Measurements from ENCODE around the gene CPSF4L. TPM values are rescaled to one million over a fixed set of nuclear protein-coding genes. Genes with fewer than 3 reads are reported as not detected.

Gene CPSF4L
- polyA plus RNA-seq, 1 of the 3 experiments (the other 2 are of a cell fraction), result 0.10 TPM

DNA sequence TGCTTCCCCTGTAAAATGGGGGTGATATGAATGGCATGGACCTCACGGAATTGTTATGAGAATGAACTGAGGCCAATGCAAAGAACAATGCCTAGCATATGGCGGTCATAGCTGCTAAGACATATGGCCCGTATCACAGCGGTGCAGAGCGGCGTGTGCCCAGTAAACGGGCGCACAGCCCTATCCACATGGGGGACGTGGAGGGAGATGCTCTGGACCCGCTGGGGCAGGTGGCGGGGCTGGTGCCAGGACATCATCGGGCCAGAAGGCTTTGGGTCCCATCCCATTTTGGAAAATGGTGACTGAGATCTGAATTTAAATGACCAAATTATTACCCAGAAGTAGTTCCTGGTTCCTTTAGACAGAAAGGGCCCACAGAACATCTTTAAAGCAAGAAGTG is 18.5 kb upstream of the CPSF4L start:
- no peaks in the 10 kb centered on the region for H3K9me2 ChIP-seq
- H2AFZ ChIP-seq (ENCODE audit: low read depth), result no peak overlapping the region
- H3K27me3 ChIP-seq (ENCODE audit: insufficient read depth), result no peaks in the 10 kb centered on the region
- CTCF ChIA-PET, result interaction anchor here (1.1 to 4.8 kb wide), 6 partner anchors 10 to 89 kb away, joined by 3 to 30 read pairs (median 10); partner anchors contain the start of gene CPSF4L
- H3K36me3 ChIP-seq (replicated peaks in 1 of 2; ENCODE audit: control insufficient read depth in 1 of 2, insufficient read depth in 2 of 2, low read length in 1 of 2), result peaks cover 5 to 9% of the 10 kb centered on the region in 2 experiments
- peaks cover 15% of the 10 kb centered on the region; the same call in 1 of the 2 replicates for H3K79me2 ChIP-seq (ENCODE audit: insufficient read depth)
- H3F3A ChIP-seq (replicated peaks; ENCODE audit: insufficient read depth), result no peaks in the 10 kb centered on the region
- H3K9me3 ChIP-seq, result no peaks in the 10 kb centered on the region
- no peak for DNase-seq
- H3K4me3 ChIP-seq (ENCODE audit: low read depth in 2 of 2, low read length in 1 of 2), result no peak overlapping the region
- peaks cover 16% of the 10 kb centered on the region for H4K20me1 ChIP-seq (ENCODE audit: insufficient read depth)
- no peak for TF ChIP-seq TCF12 (IDR thresholded peaks at IDR 0.05)
- POLR2A ChIA-PET, result no interaction called here
- peaks cover 9 to 41% of the 10 kb centered on the region in 2 experiments for H3K4me1 ChIP-seq (ENCODE audit: control insufficient read depth in 1 of 2, insufficient read depth in 2 of 2, low read depth in 1 of 2, low read length in 1 of 2)
- no peak overlapping the region for H3K9ac ChIP-seq
- WGBS (ENCODE audit: low lambda C conversion rate), result 95% methylated on average over 12 of the region's 12 CpGs
- H3K27ac ChIP-seq (ENCODE audit: low read depth in 2 of 2, low read length in 1 of 2), result no peak overlapping the region
- no peak overlapping the region for H3K4me2 ChIP-seq

- Histone ChIP-seq H3K36me3 (replicated peaks in 1 of 2; ENCODE audit: control insufficient read depth in 1 of 2, insufficient read depth in 2 of 2, low read length in 1 of 2) (peaks cover 5% of the 10 kb centered on the region in 2 experiments), H3K27ac (ENCODE audit: low read depth in 2 of 2, low read length in 1 of 2) (no peak overlapping the region), H3F3A (replicated peaks; ENCODE audit: insufficient read depth) (no peaks in the 10 kb centered on the region), H3K79me2 (ENCODE audit: insufficient read depth) (peaks cover 11% of the 10 kb centered on the region; the same call in 1 of the 2 replicates), H3K4me2 (no peak overlapping the region), H3K9me3 (no peaks in the 10 kb centered on the region), H3K4me1 (ENCODE audit: control insufficient read depth in 1 of 2, insufficient read depth in 2 of 2, low read depth in 1 of 2, low read length in 1 of 2) (peaks cover 9 to 36% of the 10 kb centered on the region in 2 experiments), H3K9me2 (no peaks in the 10 kb centered on the region), H3K27me3 (ENCODE audit: insufficient read depth) (no peaks in the 10 kb centered on the region), H4K20me1 (ENCODE audit: insufficient read depth) (peaks cover 11% of the 10 kb centered on the region), H3K9ac (no peak overlapping the region), H3K4me3 (ENCODE audit: low read depth in 2 of 2, low read length in 1 of 2) (no peak overlapping the region), H2AFZ (ENCODE audit: low read depth) (no peak overlapping the region)
- DNase-seq, result no peak
- 95% methylated on average over 4 of the region's 7 CpGs for WGBS (ENCODE audit: low lambda C conversion rate)
- POLR2A ChIA-PET, result no interaction called here
- CTCF ChIA-PET, result interaction anchor here (1.1 to 4.8 kb wide), 4 partner anchors 13 to 90 kb away, joined by 3 to 30 read pairs (median 12); partner anchors contain the start of gene CPSF4L
- no peak for TF ChIP-seq TAF1 (IDR thresholded peaks at IDR 0.05; ENCODE audit: borderline replicate concordance, low read depth, low read length)
- no peak for TF ChIP-seq POLR2AphosphoS5 (IDR thresholded peaks at IDR 0.05; ENCODE audit: low read depth, low read length)
- no peak for TF ChIP-seq FOXJ3 (CRISPR knock-in tag; IDR thresholded peaks at IDR 0.05)
- no peak for TF ChIP-seq RCOR1 (IDR thresholded peaks at IDR 0.05; ENCODE audit: low read length)
- no peak for TF ChIP-seq GABPA (IDR thresholded peaks at IDR 0.05; ENCODE audit: low read depth)
- no peak for TF ChIP-seq NRF1 (IDR thresholded peaks at IDR 0.05; ENCODE audit: low read depth, low read length)
- TF ChIP-seq, protein P1, sequence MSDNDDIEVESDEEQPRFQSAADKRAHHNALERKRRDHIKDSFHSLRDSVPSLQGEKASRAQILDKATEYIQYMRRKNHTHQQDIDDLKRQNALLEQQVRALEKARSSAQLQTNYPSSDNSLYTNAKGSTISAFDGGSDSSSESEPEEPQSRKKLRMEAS (IDR thresholded peaks at IDR 0.05; ENCODE audit: low read depth), result no peak
- TF ChIP-seq RAD21 (IDR thresholded peaks at IDR 0.05; ENCODE audit: low read length), result no peak
Measured at GRCh38 chr17:73279704-73280103, 18.0 kb upstream of the CPSF4L start.

DNA sequence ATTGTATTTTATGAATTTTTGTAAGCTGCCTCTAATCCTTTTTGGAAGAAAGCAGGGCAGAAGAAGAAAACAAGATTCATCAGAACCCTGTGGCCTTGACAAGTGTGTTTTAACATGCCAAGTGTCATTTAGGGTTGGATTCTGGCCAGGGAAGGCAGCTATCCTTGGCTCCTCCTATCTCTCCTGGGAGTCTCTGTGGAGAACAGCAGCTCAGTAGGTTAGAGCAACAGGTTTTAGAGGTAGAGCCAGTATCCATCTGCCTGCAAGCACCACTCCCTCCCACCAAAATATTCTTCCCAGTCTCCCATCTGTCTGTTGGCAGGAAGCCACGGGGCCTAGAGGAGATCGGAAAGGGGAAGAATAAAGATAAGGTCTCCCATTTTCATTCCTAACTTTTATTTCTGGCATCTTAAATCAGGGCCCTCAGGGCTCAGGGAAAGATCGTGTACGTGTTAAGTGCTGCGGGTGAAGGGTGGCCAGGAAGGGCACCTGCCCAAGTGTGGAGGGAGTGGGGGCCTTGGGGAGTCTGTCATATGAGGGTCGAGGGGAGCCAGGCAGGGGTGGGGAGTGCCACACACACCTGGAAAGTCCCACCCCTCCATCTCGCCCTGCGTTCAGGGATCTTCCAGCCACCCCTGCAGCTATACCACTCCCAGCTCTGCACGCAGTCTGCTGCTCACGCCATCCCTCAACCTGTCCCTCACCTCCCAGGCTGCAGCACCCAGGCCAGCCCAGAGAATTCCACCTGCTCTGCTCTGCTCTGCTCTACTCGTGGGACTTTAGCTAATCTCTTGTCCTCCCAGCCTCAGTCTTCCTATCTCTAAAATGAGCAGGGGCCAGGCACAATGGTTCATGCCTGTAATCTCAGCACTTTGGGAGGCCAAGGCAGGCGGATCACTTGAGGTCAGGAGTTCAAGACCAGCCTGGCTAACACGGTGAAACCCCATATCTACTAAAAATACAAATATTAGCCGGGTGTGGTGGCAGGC is 17.1 kb upstream of the CPSF4L start:
- TF ChIP-seq GATA2 (CRISPR knock-in tag; IDR thresholded peaks at IDR 0.05) (peak; percentile 73; the same call in 1 of the 2 replicates), RFX5 (IDR thresholded peaks at IDR 0.05; ENCODE audit: low read length) (no peak), EP300 (IDR thresholded peaks at IDR 0.05; ENCODE audit: borderline replicate concordance in 1 of 2, low read depth in 1 of 2, low read length in 1 of 2) (peak in 1 of 2 experiments; percentile 25; a peak in 1 of 4 replicates), NFIC (IDR thresholded peaks at IDR 0.05; ENCODE audit: borderline replicate concordance) (peak; percentile 50; the same call in 1 of the 2 replicates)
- ChIA-PET POLR2A (interaction anchor here (0.7 to 0.9 kb wide), 2 partner anchors 17 to 19 kb away, joined by 3 to 4 read pairs; partner anchors contain the start of gene CPSF4L), CTCF (interaction anchor here (0.8 to 4.8 kb wide), 7 partner anchors 8 to 150 kb away, joined by 3 to 30 read pairs (median 4); partner anchors contain the start of gene CPSF4L)
- Histone ChIP-seq H3K4me2 (peak overlapping the region; percentile 11; the same call in 1 of the 2 replicates), H2AFZ (ENCODE audit: low read depth) (no peak overlapping the region), H3K79me2 (ENCODE audit: insufficient read depth) (peaks cover 2% of the 10 kb centered on the region; the same call in 1 of the 2 replicates), H4K20me1 (ENCODE audit: insufficient read depth) (peaks cover 5% of the 10 kb centered on the region; the same call in 1 of the 2 replicates), H3K4me1 (ENCODE audit: control insufficient read depth in 1 of 2, insufficient read depth in 2 of 2, low read depth in 1 of 2, low read length in 1 of 2) (peaks cover 9 to 26% of the 10 kb centered on the region in 2 experiments), H3K36me3 (replicated peaks in 1 of 2; ENCODE audit: control insufficient read depth in 1 of 2, insufficient read depth in 2 of 2, low read length in 1 of 2) (peaks cover 3 to 5% of the 10 kb centered on the region in 2 experiments), H3K9me2 (no peaks in the 10 kb centered on the region), H3K9me3 (no peaks in the 10 kb centered on the region), H3F3A (replicated peaks; ENCODE audit: insufficient read depth) (no peaks in the 10 kb centered on the region), H3K27ac (ENCODE audit: low read depth in 2 of 2, low read length in 1 of 2) (no peak overlapping the region; a peak in 1 of 4 replicates), H3K9ac (no peak overlapping the region), H3K4me3 (ENCODE audit: low read depth in 2 of 2, low read length in 1 of 2) (no peak overlapping the region), H3K27me3 (ENCODE audit: insufficient read depth) (no peaks in the 10 kb centered on the region)
- 66% methylated on average over 14 of the region's 14 CpGs for WGBS (ENCODE audit: low lambda C conversion rate)
- peak; percentile 76 for DNase-seq
